Stomach (tissue), 4 donors: ENCODE data around the gene ONECUT3.

ENCODE experiments used
- EP300 ChIP-seq: sonication (generic); formaldehyde crosslinking; IDR thresholded peaks from one replicate; pipeline ENCODE4 v1.6.1; 2017; ENCODE audit warnings: antibody characterized with exemption
- POLR2A ChIP-seq, 4 donors: fragments of 450-650 bp; IDR thresholded peaks; one replicate each; pipeline ENCODE4 v1.6.1; 2016; ENCODE audit warnings: antibody characterized with exemption in 4 of 4, control low read depth in 2 of 4, mild to moderate bottlenecking in 1 of 4, moderate library complexity in 1 of 4
- POLR2AphosphoS5 ChIP-seq, 3 donors: sonication (generic); formaldehyde crosslinking; IDR thresholded peaks; one replicate each; pipeline ENCODE4 v1.6.1; 2016; ENCODE audit warnings: antibody characterized with exemption in 3 of 3
- TF ChIP-seq, protein P1 (sequence below), 7 experiments: fragments of 450-650 bp in 4 of 7; fragments of 200-600 bp in 3 of 7; sonication (generic) in 3 of 7; IDR thresholded peaks; one replicate each; pipeline ENCODE4 v1.5.1; 2016 to 2019; ENCODE audit warnings: antibody characterized with exemption in 7 of 7, control low read depth in 2 of 7, mild to moderate bottlenecking in 1 of 7

DNA sequence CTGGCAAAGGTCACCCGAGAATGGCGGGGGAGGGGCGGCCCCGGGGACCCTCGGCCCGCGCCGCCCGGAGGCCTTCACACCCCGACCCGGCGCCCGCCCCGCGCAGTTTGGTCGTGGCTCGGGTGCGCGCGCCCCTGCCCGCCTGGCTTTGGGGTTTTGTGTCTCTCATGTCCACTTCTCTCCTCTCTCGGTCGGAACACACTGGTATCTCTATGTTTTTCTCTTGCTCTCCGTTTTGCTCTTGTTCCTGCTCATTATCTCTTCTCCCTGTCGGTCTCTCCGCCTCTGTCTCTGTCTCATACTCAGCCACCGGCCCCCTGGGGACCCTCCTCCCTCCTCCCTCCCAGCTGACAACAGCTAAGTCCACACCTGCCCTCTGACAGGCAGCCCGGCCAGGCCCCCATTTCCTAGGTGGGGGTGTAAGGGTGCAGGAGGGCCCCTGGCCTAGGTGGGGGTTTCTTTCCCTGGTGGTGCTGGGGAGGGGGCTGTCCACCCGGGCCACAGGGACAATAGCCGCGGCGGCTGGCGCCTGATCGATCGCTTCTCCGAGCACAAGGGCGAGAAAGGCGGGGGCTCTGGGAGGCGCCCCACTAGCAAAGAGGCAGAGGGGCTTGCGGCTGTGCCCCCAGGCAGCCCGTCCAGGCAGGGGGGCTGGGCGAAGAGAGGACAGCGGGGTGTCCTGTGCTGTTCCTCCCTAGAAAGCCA, 2.3 kb downstream of the ONECUT3 start:
- TF ChIP-seq, protein P1, sequence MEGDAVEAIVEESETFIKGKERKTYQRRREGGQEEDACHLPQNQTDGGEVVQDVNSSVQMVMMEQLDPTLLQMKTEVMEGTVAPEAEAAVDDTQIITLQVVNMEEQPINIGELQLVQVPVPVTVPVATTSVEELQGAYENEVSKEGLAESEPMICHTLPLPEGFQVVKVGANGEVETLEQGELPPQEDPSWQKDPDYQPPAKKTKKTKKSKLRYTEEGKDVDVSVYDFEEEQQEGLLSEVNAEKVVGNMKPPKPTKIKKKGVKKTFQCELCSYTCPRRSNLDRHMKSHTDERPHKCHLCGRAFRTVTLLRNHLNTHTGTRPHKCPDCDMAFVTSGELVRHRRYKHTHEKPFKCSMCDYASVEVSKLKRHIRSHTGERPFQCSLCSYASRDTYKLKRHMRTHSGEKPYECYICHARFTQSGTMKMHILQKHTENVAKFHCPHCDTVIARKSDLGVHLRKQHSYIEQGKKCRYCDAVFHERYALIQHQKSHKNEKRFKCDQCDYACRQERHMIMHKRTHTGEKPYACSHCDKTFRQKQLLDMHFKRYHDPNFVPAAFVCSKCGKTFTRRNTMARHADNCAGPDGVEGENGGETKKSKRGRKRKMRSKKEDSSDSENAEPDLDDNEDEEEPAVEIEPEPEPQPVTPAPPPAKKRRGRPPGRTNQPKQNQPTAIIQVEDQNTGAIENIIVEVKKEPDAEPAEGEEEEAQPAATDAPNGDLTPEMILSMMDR (IDR thresholded peaks at IDR 0.05), result no peak
- no peak for TF ChIP-seq EP300
- TF ChIP-seq POLR2AphosphoS5 (IDR thresholded peaks at IDR 0.05), result no peak
- no peak for TF ChIP-seq POLR2A (IDR thresholded peaks at IDR 0.05)
